Panc1 (cell line): ENCODE measurements around the gene SLC35E2B.
"Not testable (repeated sequence)": the region's sequence is repeated elsewhere in the genome, so short reads cannot be mapped to it uniquely, and the experiment has no call there.

ENCODE experiments used
- CTCF ChIP-seq: fragments of 450-650 bp; IDR thresholded peaks from 2 replicates; pipeline ENCODE4 v1.5.1; 2017; ENCODE audit warnings: mild to moderate bottlenecking
- POLR2AphosphoS5 ChIP-seq: IDR thresholded peaks from 2 replicates; pipeline ENCODE4 v1.6.1; 2012; ENCODE audit warnings: mild to moderate bottlenecking, low read depth, low read length, moderate library complexity
- REST ChIP-seq, 2 experiments: IDR thresholded peaks; 2 replicates each; pipeline ENCODE4 v1.6.1; 2011 to 2012; ENCODE audit warnings: low read depth in 2 of 2, control low read depth in 1 of 2, low read length in 1 of 2, mild to moderate bottlenecking in 1 of 2, moderate library complexity in 1 of 2; ENCODE audit not compliant: insufficient read depth in 1 of 2
- SIN3A ChIP-seq: IDR thresholded peaks from 2 replicates; pipeline ENCODE4 v1.6.1; 2012; ENCODE audit warnings: low read depth, mild to moderate bottlenecking, low read length, moderate library complexity, borderline replicate concordance; ENCODE audit not compliant: insufficient read depth
- TCF7L2 ChIP-seq: IDR thresholded peaks from 2 replicates; pipeline ENCODE4 v1.6.1; 2011; ENCODE audit warnings: mild to moderate bottlenecking, low read depth, low read length, inconsistent platforms

DNA sequence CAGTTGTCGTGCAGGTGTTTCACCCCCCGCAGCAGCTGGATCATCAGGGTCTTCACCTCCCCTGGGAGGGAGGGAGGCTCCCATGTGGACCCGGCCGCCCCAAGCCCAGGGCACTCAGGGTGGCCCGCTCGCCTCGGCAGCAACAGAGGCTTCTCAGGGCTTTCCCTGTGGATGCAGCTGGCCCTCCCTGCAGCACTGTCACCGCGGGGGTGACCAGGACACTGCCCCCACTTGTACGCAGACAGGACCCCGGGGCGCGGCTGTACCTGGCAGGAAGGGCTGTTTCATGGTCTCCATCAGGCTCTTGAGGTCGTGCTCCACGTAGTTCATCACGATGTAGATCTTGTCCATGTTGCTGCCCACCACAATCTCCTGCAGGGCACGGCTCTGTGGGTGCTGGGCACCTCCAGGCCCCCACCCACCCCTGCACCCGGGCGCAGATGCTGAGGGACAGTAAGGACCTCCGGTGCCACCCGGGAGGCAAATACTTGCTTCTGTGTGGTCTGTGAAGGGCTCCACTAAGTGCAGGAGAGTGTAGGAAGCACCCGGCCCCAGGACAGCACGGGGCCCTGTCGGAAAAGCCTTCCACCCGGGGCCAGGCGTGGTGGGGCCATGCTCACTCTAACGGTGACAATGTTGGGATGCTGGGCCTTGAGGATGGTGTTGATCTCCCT, 11.8 kb upstream of the SLC35E2B start:
- not testable (repeated sequence) for TF ChIP-seq CTCF; POLR2AphosphoS5; REST (IDR thresholded peaks at IDR 0.05; ENCODE audit: insufficient read depth in 1 of 2, low read depth in 2 of 2, low read length in 1 of 2); SIN3A; TCF7L2
